ENCODE results near the gene GJC2. TPM values are rescaled to one million over a fixed set of nuclear protein-coding genes. Genes with fewer than 3 reads are reported as not detected.

GJC2 gene
- total RNA-seq, 1 donor from 2014 or later: 5.4 TPM

DNA sequence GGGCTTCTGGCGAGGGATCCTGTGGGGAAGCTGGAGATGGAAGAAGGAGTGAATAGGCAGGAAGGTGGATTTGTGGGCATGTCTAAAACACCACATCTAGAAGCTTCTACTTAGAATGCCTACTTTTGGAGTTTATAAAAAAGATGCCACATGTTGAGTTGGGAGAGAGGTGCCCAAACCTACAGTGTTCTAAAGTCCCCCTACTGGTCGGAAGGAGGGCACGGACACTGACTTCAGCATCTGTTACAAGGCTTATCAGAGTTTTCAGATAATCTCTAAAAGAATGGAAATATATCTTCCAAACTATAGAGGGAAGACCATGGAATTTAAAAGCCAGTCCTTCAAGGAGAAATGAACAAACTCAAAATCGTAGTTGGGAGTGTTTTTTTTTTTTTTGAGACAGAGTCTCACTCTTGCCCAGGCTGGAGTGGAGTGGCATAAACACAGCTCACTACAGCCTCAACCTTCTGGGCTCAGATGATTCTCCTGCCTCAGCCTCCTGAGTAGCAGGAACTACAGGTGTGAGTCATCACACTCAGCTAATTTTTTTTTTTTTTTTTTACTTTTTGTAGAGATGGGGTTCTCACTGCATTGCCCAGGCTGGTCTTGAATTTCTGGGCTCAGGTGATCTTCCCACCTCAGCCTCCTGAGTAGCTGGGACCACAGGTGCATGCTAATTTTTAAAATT lies 30.7 kb downstream of the GJC2 start:
- Histone ChIP-seq H3K27me3 (no peaks in the 10 kb centered on the region), H3K36me3 (peaks cover 2 to 3% of the 10 kb centered on the region in 2 donors), H3K4me3 (no peak overlapping the region), H3K27ac (no peak overlapping the region), H3K9me3 (no peaks in the 10 kb centered on the region), H3K4me1 (no peaks in the 10 kb centered on the region)
- DNase-seq (ENCODE audit: low spot score in 2 of 2): no peak
- TF ChIP-seq, protein P1, sequence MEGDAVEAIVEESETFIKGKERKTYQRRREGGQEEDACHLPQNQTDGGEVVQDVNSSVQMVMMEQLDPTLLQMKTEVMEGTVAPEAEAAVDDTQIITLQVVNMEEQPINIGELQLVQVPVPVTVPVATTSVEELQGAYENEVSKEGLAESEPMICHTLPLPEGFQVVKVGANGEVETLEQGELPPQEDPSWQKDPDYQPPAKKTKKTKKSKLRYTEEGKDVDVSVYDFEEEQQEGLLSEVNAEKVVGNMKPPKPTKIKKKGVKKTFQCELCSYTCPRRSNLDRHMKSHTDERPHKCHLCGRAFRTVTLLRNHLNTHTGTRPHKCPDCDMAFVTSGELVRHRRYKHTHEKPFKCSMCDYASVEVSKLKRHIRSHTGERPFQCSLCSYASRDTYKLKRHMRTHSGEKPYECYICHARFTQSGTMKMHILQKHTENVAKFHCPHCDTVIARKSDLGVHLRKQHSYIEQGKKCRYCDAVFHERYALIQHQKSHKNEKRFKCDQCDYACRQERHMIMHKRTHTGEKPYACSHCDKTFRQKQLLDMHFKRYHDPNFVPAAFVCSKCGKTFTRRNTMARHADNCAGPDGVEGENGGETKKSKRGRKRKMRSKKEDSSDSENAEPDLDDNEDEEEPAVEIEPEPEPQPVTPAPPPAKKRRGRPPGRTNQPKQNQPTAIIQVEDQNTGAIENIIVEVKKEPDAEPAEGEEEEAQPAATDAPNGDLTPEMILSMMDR (IDR thresholded peaks at IDR 0.05): no peak
- intact Hi-C loops (cut with DNase I): no loop called here

DNA sequence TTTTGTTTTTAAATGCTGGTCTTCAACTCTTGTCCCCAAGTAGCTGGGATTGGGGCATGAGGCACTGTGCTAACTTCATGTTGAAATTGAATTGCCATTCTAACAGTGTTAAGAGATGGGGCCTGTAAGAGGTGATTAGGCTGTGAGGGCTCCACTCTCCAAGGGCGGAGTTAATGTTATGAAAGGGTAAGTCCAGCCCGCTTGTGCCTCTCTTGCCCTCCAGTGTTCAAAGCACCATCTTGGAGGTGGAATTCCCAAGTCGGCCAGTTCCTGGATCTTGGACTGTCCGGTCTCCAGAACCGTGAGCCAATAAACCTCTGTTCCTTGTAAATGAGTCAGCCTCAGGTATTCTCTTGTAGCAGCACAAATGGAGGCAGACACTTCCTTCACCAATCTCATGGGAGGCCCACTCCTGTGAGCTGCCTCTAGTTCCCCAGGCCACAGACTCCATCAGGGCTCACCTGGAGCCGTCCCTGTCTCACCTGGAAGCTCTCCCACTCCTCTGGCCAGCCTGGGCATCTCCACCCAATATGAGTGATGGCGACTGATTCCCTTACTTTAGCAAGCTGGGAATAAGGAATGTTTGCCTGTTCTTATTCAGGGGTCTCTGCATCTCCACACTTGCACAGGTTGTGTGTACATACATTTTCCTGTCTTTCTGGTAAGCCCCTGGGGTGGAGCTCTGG lies 31.4 kb downstream of the GJC2 start:
- no peak overlapping the region for H3K27ac ChIP-seq
- no peaks in the 10 kb centered on the region for H3K27me3 ChIP-seq
- TF ChIP-seq, protein P1 (IDR thresholded peaks at IDR 0.05): no peak
- intact Hi-C loops (cut with DNase I): no loop called here
- no peak overlapping the region for H3K4me3 ChIP-seq
- H3K36me3 ChIP-seq: no peaks in the 10 kb centered on the region
- no peak for DNase-seq (ENCODE audit: low spot score in 2 of 2)
- no peaks in the 10 kb centered on the region for H3K9me3 ChIP-seq
- no peaks in the 10 kb centered on the region for H3K4me1 ChIP-seq

DNA sequence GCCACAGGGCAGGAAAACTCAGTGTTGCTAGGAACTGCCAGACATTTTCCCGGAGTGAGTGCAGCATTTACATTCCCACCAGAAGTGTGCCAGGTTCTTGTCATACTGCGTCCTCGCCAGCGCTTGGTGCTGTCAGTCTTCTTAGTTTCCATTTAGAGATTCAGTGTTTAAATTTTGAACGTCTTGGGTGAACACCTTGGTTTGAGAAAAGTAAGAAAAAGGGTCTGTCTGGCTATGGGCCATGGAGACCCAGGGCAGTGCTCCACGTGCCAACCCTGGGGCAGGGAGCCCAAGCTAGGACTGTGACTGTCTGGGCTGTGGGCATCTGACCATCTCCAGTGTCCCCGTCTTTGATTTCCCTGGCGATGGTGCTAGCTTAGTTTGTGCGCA lies 31.9 kb downstream of the GJC2 start:
- H3K4me1 ChIP-seq: no peaks in the 10 kb centered on the region
- no peaks in the 10 kb centered on the region for H3K9me3 ChIP-seq
- no peak overlapping the region for H3K4me3 ChIP-seq
- no peaks in the 10 kb centered on the region for H3K27me3 ChIP-seq
- intact Hi-C loops (cut with DNase I): no loop called here
- TF ChIP-seq, protein P1 (IDR thresholded peaks at IDR 0.05): no peak
- no peak overlapping the region for H3K27ac ChIP-seq
- DNase-seq (ENCODE audit: low spot score in 2 of 2): no peak
- H3K36me3 ChIP-seq: no peaks in the 10 kb centered on the region

DNA sequence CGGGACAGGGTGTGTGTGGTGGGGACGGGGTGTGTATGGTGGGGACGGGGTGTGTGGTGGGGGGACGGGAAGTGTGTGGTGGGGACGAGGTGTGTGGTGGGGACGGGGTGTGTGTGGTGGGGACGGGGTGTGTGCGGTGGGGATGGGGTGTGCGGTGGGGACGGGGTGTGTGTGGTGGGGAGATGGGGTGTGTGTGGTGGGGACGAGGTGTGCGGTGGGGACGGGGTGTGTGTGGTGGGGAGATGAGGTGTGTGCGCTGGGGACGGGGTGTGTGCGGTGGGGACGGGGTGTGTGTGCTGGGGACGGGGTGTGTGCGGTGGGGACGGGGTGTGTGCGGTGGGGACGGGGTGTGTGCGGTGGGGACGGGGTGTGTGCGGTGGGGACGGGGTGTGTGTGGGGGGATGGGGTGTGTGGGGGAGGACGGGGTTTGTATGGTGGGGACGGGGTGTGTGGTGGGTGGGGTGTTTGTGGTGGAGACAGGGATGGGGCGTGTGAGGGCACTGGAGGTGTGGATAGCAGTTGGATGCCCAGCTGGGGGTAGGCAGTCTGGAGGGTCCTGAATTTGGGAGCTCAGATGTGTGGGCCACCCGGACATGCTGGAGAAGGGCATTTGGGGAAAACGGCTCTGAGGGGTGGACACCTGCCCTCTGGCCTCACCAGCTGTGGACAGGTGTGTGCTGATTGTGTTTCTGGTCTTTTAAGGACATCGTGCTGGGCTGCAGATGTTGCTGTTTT lies 32.7 kb downstream of the GJC2 start:
- H3K4me1 ChIP-seq: no peaks in the 10 kb centered on the region
- H3K27me3 ChIP-seq: no peaks in the 10 kb centered on the region
- no peak for DNase-seq (ENCODE audit: low spot score in 2 of 2)
- no peak overlapping the region for H3K4me3 ChIP-seq
- intact Hi-C loops (cut with DNase I): no loop called here
- H3K9me3 ChIP-seq: no peaks in the 10 kb centered on the region
- no peaks in the 10 kb centered on the region for H3K36me3 ChIP-seq
- TF ChIP-seq, protein P1 (IDR thresholded peaks at IDR 0.05): no peak
- H3K27ac ChIP-seq: no peak overlapping the region

DNA sequence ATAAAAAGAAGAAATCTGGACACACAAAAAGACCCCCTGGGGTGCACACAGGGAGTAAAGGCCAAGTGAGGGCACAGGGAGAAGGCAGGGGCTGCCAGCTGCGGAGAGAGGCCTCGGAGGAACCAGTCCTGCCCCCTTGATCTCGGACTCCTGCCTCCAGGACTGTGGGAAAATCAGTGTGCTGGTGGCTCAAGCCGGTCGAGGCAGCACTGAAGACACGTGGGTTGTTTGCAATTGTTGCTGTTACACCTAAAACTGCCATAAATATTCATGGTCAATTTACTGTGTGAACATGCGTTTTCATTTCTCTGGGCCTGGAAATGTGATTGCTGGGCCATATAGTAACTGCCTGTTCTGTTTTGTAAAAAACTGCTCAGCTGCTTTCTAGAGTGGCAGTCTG lies 34.4 kb downstream of the GJC2 start:
- H3K4me3 ChIP-seq: no peak overlapping the region
- H3K36me3 ChIP-seq: no peaks in the 10 kb centered on the region
- DNase-seq (ENCODE audit: low spot score in 2 of 2): no peak
- peaks cover 0 to 9% of the 10 kb centered on the region in 2 donors for H3K9me3 ChIP-seq
- no peak overlapping the region for H3K27ac ChIP-seq
- no peaks in the 10 kb centered on the region for H3K4me1 ChIP-seq
- H3K27me3 ChIP-seq: no peaks in the 10 kb centered on the region
- intact Hi-C loops (cut with DNase I): no loop called here
- TF ChIP-seq, protein P1 (IDR thresholded peaks at IDR 0.05): no peak
